GM19238 (cell line): ENCODE measurements around the gene NAALADL2.

Experiments used
- DNase-seq: peaks from one replicate; pipeline ENCODE4 v3.0.0; 2011; ENCODE audit warnings: low spot score; ENCODE audit not compliant: insufficient read length

The NAALADL2 gene

GRCh38 chr3:175297216-175297615, 438.1 kb downstream of the NAALADL2 start:
- DNase-seq = no peak

- no peak for DNase-seq
Observed at GRCh38 chr3:175301741-175302140, 442.6 kb downstream of the NAALADL2 start.

GRCh38 chr3:175304404-175304803, 445.3 kb downstream of the NAALADL2 start:
- DNase-seq = no peak

- no peak for DNase-seq
Observed at GRCh38 chr3:175307642-175308041, 448.5 kb downstream of the NAALADL2 start.

GRCh38 chr3:175308097-175308496, 449.0 kb downstream of the NAALADL2 start:
- no peak for DNase-seq

- no peak for DNase-seq
Observed at GRCh38 chr3:175310046-175310445, 450.9 kb downstream of the NAALADL2 start.

- no peak for DNase-seq
Observed at GRCh38 chr3:175311404-175311803, 452.3 kb downstream of the NAALADL2 start.

- no peak for DNase-seq
Observed at GRCh38 chr3:175311946-175312345, 452.8 kb downstream of the NAALADL2 start.

GRCh38 chr3:175312791-175313190, 453.7 kb downstream of the NAALADL2 start:
- DNase-seq = no peak

- DNase-seq = no peak
Observed at GRCh38 chr3:175316799-175317198, 457.7 kb downstream of the NAALADL2 start.

GRCh38 chr3:175325440-175325839, 466.3 kb downstream of the NAALADL2 start:
- DNase-seq = no peak

GRCh38 chr3:175326041-175326440, 466.9 kb downstream of the NAALADL2 start:
- DNase-seq = no peak

- DNase-seq = no peak
Observed at GRCh38 chr3:175329373-175329772, 470.2 kb downstream of the NAALADL2 start.

- DNase-seq = no peak
Observed at GRCh38 chr3:175335229-175335628, 476.1 kb downstream of the NAALADL2 start.

- no peak for DNase-seq
Observed at GRCh38 chr3:175336406-175337133, 477.4 kb downstream of the NAALADL2 start.

GRCh38 chr3:175337631-175338030, 478.5 kb downstream of the NAALADL2 start:
- no peak for DNase-seq

- DNase-seq = no peak
Observed at GRCh38 chr3:175338775-175339535, 479.8 kb downstream of the NAALADL2 start.

GRCh38 chr3:175340338-175341015, 481.3 kb downstream of the NAALADL2 start:
- DNase-seq = no peak

- DNase-seq = no peak
Observed at GRCh38 chr3:175342196-175342595, 483.1 kb downstream of the NAALADL2 start.

- no peak for DNase-seq
Observed at GRCh38 chr3:175343946-175344345, 484.8 kb downstream of the NAALADL2 start.

GRCh38 chr3:175346573-175347356, 487.6 kb downstream of the NAALADL2 start:
- DNase-seq = no peak
